UCSD-AML1 (cell line): ENCODE results near the gene UQCRC2.
"Not testable (repeated sequence)": the region's sequence is repeated elsewhere in the genome, so short reads cannot be mapped to it uniquely, and the experiment has no call there.

Source experiments
- DNase-seq: peaks from one replicate; lab custom pipeline; 2025; ENCODE audit not compliant: unreplicated experiment; lab: John Stamatoyannopoulos, UW

Gene UQCRC2

GRCh38 chr16:21980032-21980431 is 26.9 kb downstream of the UQCRC2 start:
- no peak for DNase-seq

- DNase-seq: no peak
Observed at GRCh38 chr16:21982108-21982507, 28.9 kb downstream of the UQCRC2 start.

- DNase-seq: no peak
Observed at GRCh38 chr16:21984062-21984461, 30.9 kb downstream of the UQCRC2 start.

- DNase-seq: no peak
Observed at GRCh38 chr16:21985524-21985923, 32.4 kb downstream of the UQCRC2 start.

- DNase-seq: no peak
Observed at GRCh38 chr16:21986692-21987246, 33.6 kb downstream of the UQCRC2 start.

- no peak for DNase-seq
Observed at GRCh38 chr16:21987498-21987897, 34.3 kb downstream of the UQCRC2 start.

- no peak for DNase-seq
Observed at GRCh38 chr16:21989133-21989532, 36.0 kb downstream of the UQCRC2 start.

GRCh38 chr16:21989751-21990150 is 36.6 kb downstream of the UQCRC2 start:
- DNase-seq: no peak

GRCh38 chr16:21990381-21990944 is 37.3 kb downstream of the UQCRC2 start:
- no peak for DNase-seq

- DNase-seq: no peak
Observed at GRCh38 chr16:21991621-21992020, 38.5 kb downstream of the UQCRC2 start.

GRCh38 chr16:21994856-21995465 is 41.8 kb downstream of the UQCRC2 start:
- no peak for DNase-seq

- DNase-seq: no peak
Observed at GRCh38 chr16:21996923-21997696, 43.9 kb downstream of the UQCRC2 start.

GRCh38 chr16:21997697-21998480 is 44.7 kb downstream of the UQCRC2 start:
- no peak for DNase-seq

GRCh38 chr16:22001591-22001990 is 48.4 kb downstream of the UQCRC2 start:
- DNase-seq: no peak

- DNase-seq: not testable (repeated sequence)
Observed at GRCh38 chr16:22002047-22002446, 48.9 kb downstream of the UQCRC2 start.

GRCh38 chr16:22003195-22003594 is 50.0 kb downstream of the UQCRC2 start:
- DNase-seq: no peak

GRCh38 chr16:22004341-22004740 is 51.2 kb downstream of the UQCRC2 start:
- DNase-seq: no peak

- DNase-seq: no peak
Observed at GRCh38 chr16:22005746-22006145, 52.6 kb downstream of the UQCRC2 start.

GRCh38 chr16:22006636-22007035 is 53.5 kb downstream of the UQCRC2 start:
- no peak for DNase-seq

GRCh38 chr16:22007159-22007508 is 54.0 kb downstream of the UQCRC2 start:
- DNase-seq: no peak

GRCh38 chr16:22007509-22008214 is 54.5 kb downstream of the UQCRC2 start, which contains the start of gene MOSMO:
Gene MOSMO (plus strand): TSS chr16:22008111. CDS start chr16:22008302, 191 bp downstream.
- peak; percentile 65 for DNase-seq
